ENCODE results near the gene GPR55. TPM values are rescaled to one million over a fixed set of nuclear protein-coding genes. Genes with fewer than 3 reads are reported as not detected.

Gene GPR55
- total and polyA plus RNA-seq, 2 donors (not counting 3 experiments of a cell fraction or from before 2014, with no cell fraction given) = not detected

DNA sequence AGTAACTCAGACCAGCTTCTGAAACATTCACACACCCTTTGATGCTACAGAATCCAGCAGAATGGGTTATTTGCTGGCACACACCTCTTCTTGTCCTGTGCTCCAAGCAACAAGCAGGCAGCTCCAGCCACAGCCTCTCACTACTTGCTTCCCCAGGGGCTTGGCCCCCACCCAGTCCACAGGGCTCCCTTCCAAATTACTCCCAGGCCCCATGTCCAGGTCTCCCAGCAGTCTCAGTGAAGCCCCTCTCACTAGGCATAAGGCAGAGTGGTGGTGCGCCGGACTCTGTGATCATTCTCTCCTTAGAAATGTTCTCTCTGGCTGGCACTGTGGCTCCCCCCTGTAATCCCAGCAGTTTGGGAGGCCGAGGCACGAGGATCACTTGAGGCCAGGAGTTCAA, 34.4 kb downstream of the GPR55 start:
- intact Hi-C loops (cut with micrococcal nuclease) = no loop called here
- H3K9me3 ChIP-seq (replicated peaks; ENCODE audit: control insufficient read depth, insufficient read depth, low read length) = no peaks in the 10 kb centered on the region
- no peaks in the 10 kb centered on the region for H4K20me1 ChIP-seq (replicated peaks; ENCODE audit: control insufficient read depth, extremely low read depth, insufficient read depth, low read length)
- TF ChIP-seq POLR2A (IDR thresholded peaks at IDR 0.05; ENCODE audit: low read depth, low read length) = no peak
- TF ChIP-seq JUN (IDR thresholded peaks at IDR 0.05; ENCODE audit: borderline replicate concordance, insufficient read depth, insufficient read length, low read depth) = no peak
- TF ChIP-seq, protein P1, sequence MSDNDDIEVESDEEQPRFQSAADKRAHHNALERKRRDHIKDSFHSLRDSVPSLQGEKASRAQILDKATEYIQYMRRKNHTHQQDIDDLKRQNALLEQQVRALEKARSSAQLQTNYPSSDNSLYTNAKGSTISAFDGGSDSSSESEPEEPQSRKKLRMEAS (IDR thresholded peaks at IDR 0.05; ENCODE audit: insufficient read depth, insufficient read length) = no peak
- TF ChIP-seq, protein P2, sequence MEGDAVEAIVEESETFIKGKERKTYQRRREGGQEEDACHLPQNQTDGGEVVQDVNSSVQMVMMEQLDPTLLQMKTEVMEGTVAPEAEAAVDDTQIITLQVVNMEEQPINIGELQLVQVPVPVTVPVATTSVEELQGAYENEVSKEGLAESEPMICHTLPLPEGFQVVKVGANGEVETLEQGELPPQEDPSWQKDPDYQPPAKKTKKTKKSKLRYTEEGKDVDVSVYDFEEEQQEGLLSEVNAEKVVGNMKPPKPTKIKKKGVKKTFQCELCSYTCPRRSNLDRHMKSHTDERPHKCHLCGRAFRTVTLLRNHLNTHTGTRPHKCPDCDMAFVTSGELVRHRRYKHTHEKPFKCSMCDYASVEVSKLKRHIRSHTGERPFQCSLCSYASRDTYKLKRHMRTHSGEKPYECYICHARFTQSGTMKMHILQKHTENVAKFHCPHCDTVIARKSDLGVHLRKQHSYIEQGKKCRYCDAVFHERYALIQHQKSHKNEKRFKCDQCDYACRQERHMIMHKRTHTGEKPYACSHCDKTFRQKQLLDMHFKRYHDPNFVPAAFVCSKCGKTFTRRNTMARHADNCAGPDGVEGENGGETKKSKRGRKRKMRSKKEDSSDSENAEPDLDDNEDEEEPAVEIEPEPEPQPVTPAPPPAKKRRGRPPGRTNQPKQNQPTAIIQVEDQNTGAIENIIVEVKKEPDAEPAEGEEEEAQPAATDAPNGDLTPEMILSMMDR (IDR thresholded peaks at IDR 0.05; ENCODE audit: extremely low read depth in 1 of 2, insufficient read depth in 1 of 2, low read depth in 1 of 2, low read length in 2 of 2) = no peak
- TF ChIP-seq MYC (IDR thresholded peaks at IDR 0.05; ENCODE audit: low read depth, low read length) = no peak
- TF ChIP-seq FOS (IDR thresholded peaks at IDR 0.05; ENCODE audit: borderline replicate concordance, insufficient read depth, low read length) = no peak
- no peak for TF ChIP-seq POLR2AphosphoS5 (IDR thresholded peaks at IDR 0.05; ENCODE audit: insufficient read depth, low read depth, low read length)
- no peak for TF ChIP-seq GATA2 (IDR thresholded peaks at IDR 0.05; ENCODE audit: insufficient read depth, insufficient read length, low read depth, low read length)
- no peak for TF ChIP-seq EZH2 (IDR thresholded peaks at IDR 0.05; ENCODE audit: borderline replicate concordance, low read depth, low read length, severe bottlenecking)
- H3K4me3 ChIP-seq (replicated peaks in 1 of 3; ENCODE audit: insufficient read depth in 1 of 3, low read depth in 1 of 3, low read length in 3 of 3) = no peak overlapping the region
- FAIRE-seq (no peak), DNase-seq (ENCODE audit: low read depth, low spot score) (no peak)
- no peaks in the 10 kb centered on the region for H3K36me3 ChIP-seq (ENCODE audit: control insufficient read depth in 2 of 2, extremely low read depth in 1 of 2, insufficient read depth in 2 of 2, low read length in 2 of 2)
- H3K9ac ChIP-seq (replicated peaks; ENCODE audit: extremely low read depth, insufficient read depth, low read length) = no peak overlapping the region
- no TSS peak for BruUV-seq (replicated peaks)
- POLR2A ChIA-PET = interaction anchor here (0.7 kb wide), 1 partner anchor 335 kb away, joined by 3 read pairs; no protein-coding TSS in a partner anchor
- H3K4me1 ChIP-seq (ENCODE audit: control insufficient read depth, extremely low read depth, insufficient read depth, low read length) = no peaks in the 10 kb centered on the region
- no peaks in the 10 kb centered on the region for H3K79me2 ChIP-seq (ENCODE audit: control insufficient read depth, insufficient read depth, low read length)
- H3K27ac ChIP-seq (ENCODE audit: insufficient read depth, low read depth, low read length) = no peak overlapping the region
- H3K27me3 ChIP-seq (ENCODE audit: control insufficient read depth in 2 of 2, insufficient read depth in 2 of 2, low read length in 2 of 2) = peaks cover 0 to 3% of the 10 kb centered on the region in 2 experiments
- no peak overlapping the region for H2AFZ ChIP-seq (ENCODE audit: low read depth, low read length)
- H3K9me1 ChIP-seq (replicated peaks; ENCODE audit: control insufficient read depth, extremely low read depth, insufficient read depth, low read length) = no peaks in the 10 kb centered on the region
- H3K4me2 ChIP-seq (ENCODE audit: insufficient read depth, low read length) = no peak overlapping the region
- CTCF ChIA-PET = no interaction called here
- dilution Hi-C loops (cut with MboI; ENCODE audit: extremely low pct_ligation_motif_present, low sequenced_read_pairs) = no loop called here

All from endothelial cell of umbilical vein (primary cell).